Right kidney (tissue), 1 donor: ENCODE data around the gene PAQR9.

ENCODE experiments used
- DNase-seq: peaks from one replicate; pipeline ENCODE4 v3.0.0-alpha.2; 2016

The PAQR9 gene

GRCh38 chr3:142914286-142914811 lies 49.1 kb downstream of the PAQR9 start:
- DNase-seq: no peak

GRCh38 chr3:142913432-142913831 lies 50.0 kb downstream of the PAQR9 start:
- no peak for DNase-seq

GRCh38 chr3:142912402-142913172 lies 50.9 kb downstream of the PAQR9 start:
- DNase-seq: no peak
